IMR-90 (cell line): Measurements from ENCODE around the gene C6orf89.

Source experiments
- BHLHE40 ChIP-seq: fragments of 150-350 bp; IDR thresholded peaks from 2 replicates; pipeline ENCODE4 v1.6.1; 2016; ENCODE audit warnings: mild to moderate bottlenecking, low read depth, low read length
- CEBPB ChIP-seq: IDR thresholded peaks from 2 replicates; pipeline ENCODE4 v1.6.1; 2012; ENCODE audit warnings: low read depth, low read length, improper control_type of control experiment
- CTCF ChIP-seq: conservative IDR thresholded peaks from 2 replicates; pipeline ENCODE4 v1.5.1; 2012; ENCODE audit warnings: mild to moderate bottlenecking, low read depth, low read length, improper control_type of control experiment
- MAZ ChIP-seq: IDR thresholded peaks from 2 replicates; pipeline ENCODE4 v1.6.1; 2012; ENCODE audit warnings: low read depth, mild to moderate bottlenecking, low read length, improper control_type of control experiment, moderate library complexity, borderline replicate concordance
- POLR2A ChIP-seq: IDR thresholded peaks from 2 replicates; pipeline ENCODE4 v1.6.1; 2012; ENCODE audit warnings: mild to moderate bottlenecking, low read depth, low read length
- RAD21 ChIP-seq: IDR thresholded peaks from 2 replicates; pipeline ENCODE4 v1.6.1; 2012; ENCODE audit warnings: low read length, improper control_type of control experiment
- RCOR1 ChIP-seq: IDR thresholded peaks from 2 replicates; pipeline ENCODE4 v1.6.1; 2012; ENCODE audit warnings: mild to moderate bottlenecking, low read length, improper control_type of control experiment; ENCODE audit not compliant: insufficient replicate concordance
- RFX5 ChIP-seq: IDR thresholded peaks from 2 replicates; pipeline ENCODE4 v1.8.0; 2012; ENCODE audit warnings: low read depth, mild to moderate bottlenecking, low read length, moderate library complexity
- SMC3 ChIP-seq: fragments of 150-350 bp; IDR thresholded peaks from 2 replicates; pipeline ENCODE4 v1.6.1; 2016; ENCODE audit warnings: low read depth, mild to moderate bottlenecking, antibody characterized with exemption, low read length, moderate library complexity
- TF ChIP-seq, protein P1 (sequence below): fragments of 150-350 bp; IDR thresholded peaks from 2 replicates; pipeline ENCODE4 v1.6.1; 2016; ENCODE audit warnings: low read depth, mild to moderate bottlenecking, low read length, moderate library complexity, borderline replicate concordance
- TF ChIP-seq, protein P2 (sequence below): fragments of 150-350 bp; IDR thresholded peaks from 2 replicates; pipeline ENCODE4 v1.6.1; 2017; ENCODE audit warnings: mild to moderate bottlenecking, antibody characterized with exemption, low read length, low read depth

- TF ChIP-seq POLR2A = no peak
- peak; percentile 27 for TF ChIP-seq CTCF
- TF ChIP-seq CEBPB = no peak
- TF ChIP-seq BHLHE40 = no peak
- no peak for TF ChIP-seq MAZ
- TF ChIP-seq RFX5 = no peak
- TF ChIP-seq RCOR1 = no peak
- TF ChIP-seq RAD21 = peak; percentile 48
- TF ChIP-seq, protein P1, sequence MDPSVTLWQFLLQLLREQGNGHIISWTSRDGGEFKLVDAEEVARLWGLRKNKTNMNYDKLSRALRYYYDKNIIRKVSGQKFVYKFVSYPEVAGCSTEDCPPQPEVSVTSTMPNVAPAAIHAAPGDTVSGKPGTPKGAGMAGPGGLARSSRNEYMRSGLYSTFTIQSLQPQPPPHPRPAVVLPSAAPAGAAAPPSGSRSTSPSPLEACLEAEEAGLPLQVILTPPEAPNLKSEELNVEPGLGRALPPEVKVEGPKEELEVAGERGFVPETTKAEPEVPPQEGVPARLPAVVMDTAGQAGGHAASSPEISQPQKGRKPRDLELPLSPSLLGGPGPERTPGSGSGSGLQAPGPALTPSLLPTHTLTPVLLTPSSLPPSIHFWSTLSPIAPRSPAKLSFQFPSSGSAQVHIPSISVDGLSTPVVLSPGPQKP = no peak
- peak; percentile 40 for TF ChIP-seq SMC3
- TF ChIP-seq, protein P2, sequence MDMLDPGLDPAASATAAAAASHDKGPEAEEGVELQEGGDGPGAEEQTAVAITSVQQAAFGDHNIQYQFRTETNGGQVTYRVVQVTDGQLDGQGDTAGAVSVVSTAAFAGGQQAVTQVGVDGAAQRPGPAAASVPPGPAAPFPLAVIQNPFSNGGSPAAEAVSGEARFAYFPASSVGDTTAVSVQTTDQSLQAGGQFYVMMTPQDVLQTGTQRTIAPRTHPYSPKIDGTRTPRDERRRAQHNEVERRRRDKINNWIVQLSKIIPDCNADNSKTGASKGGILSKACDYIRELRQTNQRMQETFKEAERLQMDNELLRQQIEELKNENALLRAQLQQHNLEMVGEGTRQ = no peak
These were observed 11.9 kb downstream of the C6orf89 start for GRCh38 chr6:36897609-36898008.
